Spinal cord (tissue), 10 donors: ENCODE measurements around the gene SHE. TPM values are rescaled to one million over a fixed set of nuclear protein-coding genes. Genes with fewer than 3 reads are reported as not detected.

Experiments
- DNase-seq, 6 donors: peaks; one replicate each; pipeline versions ENCODE4 v3.0.0 to v3.0.0-alpha.2; 2013 to 2015; ENCODE audit warnings: low spot score in 6 of 6, low read depth in 4 of 6
- H3K27ac ChIP-seq: one replicate; pipeline ENCODE4 v1.5.1; 2013; ENCODE audit warnings: low read depth, low read length, control low read depth
- H3K27me3 ChIP-seq: one replicate; pipeline ENCODE4 v1.6.1; 2013; ENCODE audit warnings: low read length; ENCODE audit not compliant: control insufficient read depth, insufficient read depth
- H3K36me3 ChIP-seq: one replicate; pipeline ENCODE4 v1.6.1; 2013; ENCODE audit warnings: low read length; ENCODE audit not compliant: control insufficient read depth, insufficient read depth
- H3K4me1 ChIP-seq: one replicate; pipeline ENCODE4 v1.6.1; 2013; ENCODE audit warnings: low read length; ENCODE audit not compliant: control insufficient read depth, insufficient read depth
- H3K4me3 ChIP-seq: one replicate; pipeline ENCODE4 v1.5.1; 2013; ENCODE audit warnings: low read depth, low read length, control low read depth
- H3K9me3 ChIP-seq: one replicate; pipeline ENCODE4 v1.6.1; 2013; ENCODE audit warnings: low read length; ENCODE audit not compliant: control insufficient read depth, insufficient read depth
- WGBS: methylation state at CpG from one replicate; pipeline ENCODE4 v1.1.5; 2013; ENCODE audit warnings: missing lambda C conversion rate; ENCODE audit not compliant: insufficient coverage; 5-methylcytosine and 5-hydroxymethylcytosine counted together
- polyA plus RNA-seq, 2 donors: library from polyadenylated mRNA; unstranded; fragments of 120-200 nt; gene quantifications; one replicate each; pipeline ENCODE4 v1.2.1, GENCODE V29; 2013; ENCODE audit not compliant: insufficient read length in 2 of 2
- total RNA-seq, 2 donors: library from RNA; depleted of rRNA in 1 of 2; stranded (reverse); fragments of 120-200 nt in 1 of 2; fragments of >200 nt in 1 of 2; gene quantifications; one replicate each; pipeline versions ENCODE4 v1.2.3 to v1.2.4, GENCODE V29; 2013 to 2014
- donor health status: healthy.

Gene SHE
- total and polyA plus RNA-seq, 4 donors, result 3.7 to 10.5 (median 5.9) TPM

- DNase-seq, result no peak
- Histone ChIP-seq H3K36me3 (no peaks in the 10 kb centered on the region), H3K9me3 (no peaks in the 10 kb centered on the region), H3K4me3 (no peak overlapping the region), H3K4me1 (no peaks in the 10 kb centered on the region), H3K27ac (no peak overlapping the region), H3K27me3 (no peaks in the 10 kb centered on the region)
- 65% methylated on average over 8 of the region's 9 CpGs for WGBS
Measured at GRCh38 chr1:154519591-154519991, 17.4 kb upstream of the SHE start.

DNA sequence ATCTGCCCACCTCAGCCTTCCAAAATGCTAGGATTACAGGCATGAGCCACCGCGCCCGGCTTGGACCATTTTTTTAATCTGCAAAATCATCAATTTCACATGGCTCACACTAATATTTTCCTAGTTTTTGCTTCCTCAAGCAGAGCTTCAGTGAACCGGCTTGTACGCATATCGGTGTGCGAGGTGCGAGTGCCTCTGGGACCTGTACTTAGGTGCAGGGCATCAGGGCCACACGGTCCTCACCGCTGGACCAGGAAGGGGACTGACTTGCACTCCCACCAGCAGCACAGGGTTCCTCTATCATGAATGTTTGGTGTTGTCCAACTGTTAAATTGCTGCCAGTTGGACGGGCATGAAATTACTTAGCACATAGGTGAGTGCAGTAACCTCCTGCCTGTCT, 15.4 kb upstream of the SHE start:
- WGBS, result 92% methylated on average over 10 of the region's 11 CpGs

DNA sequence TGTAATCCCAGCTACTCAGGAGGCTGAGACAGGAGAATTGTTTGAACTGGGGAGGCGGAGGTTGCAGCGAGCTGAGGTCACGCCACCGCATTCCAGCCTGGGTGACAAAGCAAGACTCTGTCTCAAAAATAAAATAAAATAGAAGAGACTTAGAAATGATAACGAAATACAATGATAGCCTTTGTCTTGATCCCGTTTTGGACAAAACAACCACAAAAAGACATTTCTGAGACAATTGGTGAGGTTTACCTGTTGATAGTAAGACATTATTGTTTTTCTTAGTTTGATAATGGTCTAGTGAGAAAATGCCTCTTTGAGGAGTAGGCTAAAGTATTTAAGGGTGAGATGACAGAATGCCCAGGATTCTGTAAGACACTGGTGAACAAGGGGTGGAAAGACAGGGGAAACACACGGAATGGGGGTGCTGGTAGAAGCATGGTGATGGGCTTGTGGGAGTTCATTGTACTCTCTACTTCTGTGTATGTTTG, 11.9 kb upstream of the SHE start:
- Histone ChIP-seq H3K9me3 (no peaks in the 10 kb centered on the region), H3K4me3 (no peak overlapping the region), H3K27me3 (peaks cover 2% of the 10 kb centered on the region), H3K4me1 (no peaks in the 10 kb centered on the region), H3K36me3 (no peaks in the 10 kb centered on the region), H3K27ac (no peak overlapping the region)
- no CpG with 5 or more reads among the region's 7 CpGs for WGBS
- no peak for DNase-seq

More for the DNA sequence above, 15.4 kb upstream of the SHE start:
- H3K27ac ChIP-seq, result no peak overlapping the region
- H3K4me3 ChIP-seq, result no peak overlapping the region
- H3K9me3 ChIP-seq, result no peaks in the 10 kb centered on the region
- no peaks in the 10 kb centered on the region for H3K4me1 ChIP-seq
- H3K27me3 ChIP-seq, result no peaks in the 10 kb centered on the region
- DNase-seq, result no peak
- H3K36me3 ChIP-seq, result no peaks in the 10 kb centered on the region

- Histone ChIP-seq H3K36me3 (no peaks in the 10 kb centered on the region), H3K9me3 (no peaks in the 10 kb centered on the region), H3K27me3 (peaks cover 4% of the 10 kb centered on the region), H3K27ac (no peak overlapping the region), H3K4me3 (no peak overlapping the region), H3K4me1 (no peaks in the 10 kb centered on the region)
- WGBS, result 61% methylated on average over 2 of the region's 3 CpGs
- DNase-seq, result no peak
Measured at GRCh38 chr1:154512760-154513159, 10.5 kb upstream of the SHE start.

- 100% methylated on average over 1 of the region's 5 CpGs for WGBS
- peaks cover 63% of the 10 kb centered on the region for H3K27me3 ChIP-seq
Measured at GRCh38 chr1:154503898-154504297, 1.7 kb upstream of the SHE start.

DNA sequence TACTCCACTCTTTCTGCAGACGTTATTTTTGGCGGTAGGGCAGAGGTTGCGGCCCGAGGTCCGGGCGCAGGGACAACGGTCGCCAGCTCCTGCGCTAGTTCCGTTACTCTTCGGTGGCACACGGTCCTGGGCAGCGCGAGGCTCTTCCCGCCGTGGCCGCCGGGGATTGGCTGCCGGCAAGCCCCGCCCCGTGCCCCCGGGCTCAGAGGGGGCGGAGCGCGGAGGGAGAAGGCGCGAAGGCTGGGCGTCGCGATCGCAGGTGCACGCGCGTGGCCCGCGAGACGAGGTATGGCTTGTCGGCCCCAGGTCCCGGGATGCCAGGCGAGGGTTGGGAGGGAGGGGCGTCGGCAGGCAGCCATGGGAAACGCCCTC, 518 bp upstream of the SHE start:
- peaks cover 2% of the 10 kb centered on the region for H3K9me3 ChIP-seq
- peaks cover 12% of the 10 kb centered on the region for H3K4me1 ChIP-seq
- no peak for DNase-seq
- no peak overlapping the region for H3K27ac ChIP-seq
- H3K27me3 ChIP-seq, result peaks cover 61% of the 10 kb centered on the region
- no peak overlapping the region for H3K4me3 ChIP-seq
- no peaks in the 10 kb centered on the region for H3K36me3 ChIP-seq
- 8% methylated on average over 43 of the region's 43 CpGs for WGBS

More at GRCh38 chr1:154503898-154504297, 1.7 kb upstream of the SHE start:
- Histone ChIP-seq H3K9me3 (peaks cover 2% of the 10 kb centered on the region), H3K4me3 (no peak overlapping the region), H3K4me1 (peaks cover 12% of the 10 kb centered on the region), H3K27ac (no peak overlapping the region), H3K36me3 (no peaks in the 10 kb centered on the region)
- DNase-seq, result no peak

DNA sequence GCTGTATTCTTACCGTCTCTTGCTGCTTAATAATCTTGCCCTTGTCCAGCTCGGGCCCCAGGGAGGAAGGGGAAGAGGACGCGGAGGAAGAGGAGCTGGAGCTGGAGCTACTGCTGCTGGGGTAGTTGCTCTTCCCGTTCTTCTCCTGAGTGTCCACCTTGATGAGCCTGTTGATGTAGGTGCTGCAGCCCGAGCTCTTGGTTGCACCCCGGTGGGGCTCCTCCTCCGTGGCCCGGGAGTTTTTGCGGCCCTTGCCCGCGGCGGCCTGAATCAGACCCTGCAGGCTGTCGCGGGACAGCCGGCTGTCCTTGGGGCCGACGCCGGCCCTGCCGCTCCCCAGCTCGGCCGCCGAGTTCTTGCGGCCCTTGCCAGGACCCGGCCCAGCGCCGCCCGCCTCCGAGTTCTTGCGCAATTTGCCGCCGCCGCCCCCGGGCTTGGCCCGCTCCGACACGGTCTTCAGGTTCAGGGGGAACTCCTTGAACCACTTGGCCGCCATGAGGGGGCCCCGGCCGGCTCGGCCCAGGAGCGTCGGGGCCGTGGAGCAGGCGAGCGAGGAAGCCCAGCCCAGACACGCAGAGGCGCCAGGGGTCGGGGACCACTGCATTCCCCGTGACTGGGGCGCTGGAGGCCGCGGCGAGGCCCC, 668 bp downstream of the SHE start:
- H3K4me1 ChIP-seq, result peaks cover 12% of the 10 kb centered on the region
- H3K4me3 ChIP-seq, result peak overlapping the region; percentile 28
- H3K9me3 ChIP-seq, result peaks cover 2% of the 10 kb centered on the region
- no peak overlapping the region for H3K27ac ChIP-seq
- 2% methylated on average over 54 of the region's 54 CpGs for WGBS
- H3K27me3 ChIP-seq, result peaks cover 58% of the 10 kb centered on the region
- DNase-seq, result no peak
- H3K36me3 ChIP-seq, result no peaks in the 10 kb centered on the region

DNA sequence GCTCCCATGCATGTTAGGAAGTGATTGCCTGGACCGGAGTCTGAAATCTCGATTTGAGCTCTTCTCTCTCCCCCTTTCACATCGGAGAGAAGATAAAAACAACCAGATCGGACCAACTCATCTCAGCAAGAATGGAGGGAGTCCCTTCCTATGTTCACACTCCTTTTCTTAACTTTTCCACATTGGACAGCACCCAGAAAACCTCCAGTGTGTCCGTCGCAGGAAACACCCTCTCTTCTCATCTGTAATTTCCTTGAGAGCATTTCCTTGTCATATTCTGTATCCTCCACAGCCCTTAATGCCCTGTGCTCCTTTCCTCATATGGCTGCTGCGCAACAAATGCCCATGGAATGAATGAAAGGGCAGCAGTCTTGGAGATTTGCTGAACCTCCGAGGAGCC, 1.7 kb downstream of the SHE start:
- WGBS, result 84% methylated on average over 8 of the region's 8 CpGs
- Histone ChIP-seq H3K27me3 (peaks cover 56% of the 10 kb centered on the region), H3K27ac (no peak overlapping the region), H3K4me3 (peak overlapping the region; percentile 16), H3K9me3 (peaks cover 2% of the 10 kb centered on the region), H3K36me3 (no peaks in the 10 kb centered on the region), H3K4me1 (peaks cover 12% of the 10 kb centered on the region)
- DNase-seq, result no peak

DNA sequence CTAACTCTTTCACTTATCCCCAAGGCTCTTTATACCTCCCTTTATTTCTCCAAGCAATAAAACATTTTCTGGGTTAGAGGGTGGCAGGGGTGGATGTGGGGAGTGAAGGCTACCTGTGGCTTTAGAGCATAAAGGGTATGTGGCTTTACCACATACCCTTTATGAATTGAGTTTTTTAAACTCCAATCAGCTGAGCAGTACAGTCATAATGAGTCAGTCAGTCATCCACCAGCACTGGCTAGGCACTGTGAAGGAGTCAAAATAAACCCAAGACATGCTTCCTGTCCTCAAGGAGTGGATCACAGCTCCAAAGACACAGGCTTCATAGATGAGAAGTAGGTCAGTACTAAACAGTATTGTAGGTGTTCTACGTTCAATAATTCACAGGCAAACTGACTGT, 2.8 kb downstream of the SHE start:
- no peak for DNase-seq
- H3K4me1 ChIP-seq, result peaks cover 12% of the 10 kb centered on the region
- H3K27ac ChIP-seq, result no peak overlapping the region
- peaks cover 2% of the 10 kb centered on the region for H3K9me3 ChIP-seq
- H3K27me3 ChIP-seq, result peaks cover 51% of the 10 kb centered on the region
- H3K36me3 ChIP-seq, result no peaks in the 10 kb centered on the region
- WGBS, result no CpG with 5 or more reads among the region's 1 CpG
- H3K4me3 ChIP-seq, result no peak overlapping the region

DNA sequence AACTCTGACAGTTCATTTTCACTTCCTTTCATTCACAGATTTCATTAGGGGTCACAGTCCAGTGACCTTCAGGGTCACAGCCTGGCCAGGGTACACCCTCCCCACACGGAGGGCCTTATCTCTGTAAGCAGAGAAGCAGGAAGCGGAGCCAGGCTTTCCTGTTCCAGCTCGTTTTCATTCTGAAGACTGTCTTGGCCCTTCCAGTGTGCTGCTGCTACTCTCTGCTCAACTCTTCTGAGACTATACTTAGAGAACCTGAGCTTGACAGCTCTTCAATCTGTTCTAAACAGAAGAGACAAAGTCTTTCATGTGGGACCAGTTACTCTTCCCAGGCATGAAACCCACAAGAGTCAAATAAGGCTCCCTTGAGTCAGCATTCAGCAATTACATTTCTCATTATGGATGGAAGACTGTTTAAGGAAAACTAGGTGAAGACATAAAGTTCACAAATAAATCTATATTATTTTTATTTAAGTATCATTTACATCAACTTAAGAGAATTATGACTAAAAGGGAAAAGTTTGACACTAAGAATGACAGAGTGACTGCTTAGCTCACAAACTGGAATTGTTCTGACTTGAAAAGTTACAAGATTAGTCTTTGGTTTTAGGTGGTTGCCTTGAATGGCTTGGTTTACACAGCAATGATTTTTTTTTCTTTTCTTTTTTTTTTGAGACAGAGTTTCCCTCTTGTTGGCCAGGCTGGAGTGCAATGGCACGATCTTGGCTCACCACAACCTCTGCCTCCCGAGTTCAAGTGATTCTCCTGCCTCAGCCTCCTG, 5.0 kb downstream of the SHE start:
- Histone ChIP-seq H3K9me3 (no peaks in the 10 kb centered on the region), H3K4me3 (no peak overlapping the region), H3K4me1 (peaks cover 8% of the 10 kb centered on the region), H3K27ac (no peak overlapping the region), H3K36me3 (no peaks in the 10 kb centered on the region), H3K27me3 (peaks cover 35% of the 10 kb centered on the region)
- WGBS, result 36% methylated on average over 3 of the region's 5 CpGs
- no peak for DNase-seq
